Ishikawa (cell line): ENCODE measurements around the gene CACNA1C.

Source experiments
- CEBPB ChIP-seq: IDR thresholded peaks from 2 replicates; pipeline ENCODE4 v1.6.1; 2012
- CREB1 ChIP-seq: IDR thresholded peaks from 2 replicates; pipeline ENCODE4 v1.6.1; 2012; ENCODE audit warnings: low read depth
- EGR1 ChIP-seq: IDR thresholded peaks from 2 replicates; pipeline ENCODE4 v1.6.1; 2012
- EP300 ChIP-seq: IDR thresholded peaks from 2 replicates; pipeline ENCODE4 v1.6.1; 2012; ENCODE audit warnings: borderline replicate concordance
- FOXM1 ChIP-seq: IDR thresholded peaks from 2 replicates; pipeline ENCODE4 v1.6.1; 2012; ENCODE audit warnings: low read depth, borderline replicate concordance
- NFIC ChIP-seq: IDR thresholded peaks from 2 replicates; pipeline ENCODE4 v1.6.1; 2012
- RAD21 ChIP-seq: IDR thresholded peaks from 2 replicates; pipeline ENCODE4 v1.6.1; 2012; ENCODE audit warnings: low read depth
- TAF1 ChIP-seq: IDR thresholded peaks from 2 replicates; pipeline ENCODE4 v1.6.1; 2012; ENCODE audit warnings: low read depth, mild to moderate bottlenecking
- TCF12 ChIP-seq: IDR thresholded peaks from 2 replicates; pipeline ENCODE4 v1.6.1; 2012; ENCODE audit warnings: low read depth
- TEAD4 ChIP-seq: IDR thresholded peaks from 2 replicates; pipeline ENCODE4 v1.6.1; 2012
- YY1 ChIP-seq: IDR thresholded peaks from 2 replicates; pipeline ENCODE4 v1.6.1; 2012; ENCODE audit warnings: low read depth
- ZBTB7A ChIP-seq: IDR thresholded peaks from 2 replicates; pipeline ENCODE4 v1.6.1; 2012; ENCODE audit warnings: low read depth
- TF ChIP-seq, protein P1 (sequence below): IDR thresholded peaks from 2 replicates; pipeline ENCODE4 v1.6.1; 2012
- TF ChIP-seq, protein P2 (sequence below): IDR thresholded peaks from 2 replicates; pipeline ENCODE4 v1.6.1; 2012; ENCODE audit warnings: low read depth, mild to moderate bottlenecking
- TF ChIP-seq, protein P3 (sequence below): IDR thresholded peaks from 2 replicates; pipeline ENCODE4 v1.6.1; 2012

Gene CACNA1C

DNA sequence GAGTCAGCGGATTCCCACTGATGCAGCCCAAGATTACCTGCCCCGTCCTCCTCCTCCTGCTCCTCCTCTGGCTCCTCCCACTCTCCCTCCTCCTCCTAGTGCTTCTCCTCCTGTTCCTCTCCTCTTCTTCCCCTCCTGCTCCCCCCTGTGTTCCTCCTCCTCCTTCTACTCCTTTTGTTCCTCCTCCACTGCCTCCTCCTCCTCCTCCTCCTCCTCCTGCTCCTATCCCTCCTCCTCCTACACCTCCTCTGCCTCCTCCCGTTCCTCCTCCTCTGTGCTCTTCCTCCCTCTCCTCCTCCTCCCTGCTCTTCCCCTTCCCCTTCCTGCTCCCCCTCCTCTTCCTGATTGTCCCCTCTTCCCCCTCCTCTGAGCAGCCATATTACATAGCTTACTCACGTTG, 141.3 kb downstream of the CACNA1C start:
- TF ChIP-seq YY1: no peak
- no peak for TF ChIP-seq TCF12
- TF ChIP-seq FOXM1: no peak

DNA sequence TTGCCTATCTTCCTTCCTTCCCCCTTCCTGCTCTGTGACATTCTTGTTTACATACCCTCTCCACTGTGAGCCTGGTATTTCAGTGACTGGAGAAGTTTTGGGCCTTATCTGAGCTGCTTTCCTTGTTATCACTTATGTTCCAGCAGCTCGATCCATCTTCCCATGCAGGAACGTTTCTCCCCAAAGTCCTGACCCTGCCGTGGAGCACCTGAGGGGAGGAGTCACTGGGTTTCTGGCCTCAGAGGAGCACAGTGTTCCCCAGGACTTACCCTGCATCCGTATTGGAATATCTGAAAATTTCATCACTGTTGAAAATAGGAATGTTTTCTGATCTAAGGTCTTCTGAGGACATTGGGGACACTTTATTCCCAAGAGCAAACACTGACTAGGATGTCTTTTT, 141.8 kb downstream of the CACNA1C start:
- TF ChIP-seq, protein P1, sequence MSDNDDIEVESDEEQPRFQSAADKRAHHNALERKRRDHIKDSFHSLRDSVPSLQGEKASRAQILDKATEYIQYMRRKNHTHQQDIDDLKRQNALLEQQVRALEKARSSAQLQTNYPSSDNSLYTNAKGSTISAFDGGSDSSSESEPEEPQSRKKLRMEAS: no peak
- TF ChIP-seq TCF12: no peak
- no peak for TF ChIP-seq FOXM1
- no peak for TF ChIP-seq YY1
- TF ChIP-seq, protein P2, sequence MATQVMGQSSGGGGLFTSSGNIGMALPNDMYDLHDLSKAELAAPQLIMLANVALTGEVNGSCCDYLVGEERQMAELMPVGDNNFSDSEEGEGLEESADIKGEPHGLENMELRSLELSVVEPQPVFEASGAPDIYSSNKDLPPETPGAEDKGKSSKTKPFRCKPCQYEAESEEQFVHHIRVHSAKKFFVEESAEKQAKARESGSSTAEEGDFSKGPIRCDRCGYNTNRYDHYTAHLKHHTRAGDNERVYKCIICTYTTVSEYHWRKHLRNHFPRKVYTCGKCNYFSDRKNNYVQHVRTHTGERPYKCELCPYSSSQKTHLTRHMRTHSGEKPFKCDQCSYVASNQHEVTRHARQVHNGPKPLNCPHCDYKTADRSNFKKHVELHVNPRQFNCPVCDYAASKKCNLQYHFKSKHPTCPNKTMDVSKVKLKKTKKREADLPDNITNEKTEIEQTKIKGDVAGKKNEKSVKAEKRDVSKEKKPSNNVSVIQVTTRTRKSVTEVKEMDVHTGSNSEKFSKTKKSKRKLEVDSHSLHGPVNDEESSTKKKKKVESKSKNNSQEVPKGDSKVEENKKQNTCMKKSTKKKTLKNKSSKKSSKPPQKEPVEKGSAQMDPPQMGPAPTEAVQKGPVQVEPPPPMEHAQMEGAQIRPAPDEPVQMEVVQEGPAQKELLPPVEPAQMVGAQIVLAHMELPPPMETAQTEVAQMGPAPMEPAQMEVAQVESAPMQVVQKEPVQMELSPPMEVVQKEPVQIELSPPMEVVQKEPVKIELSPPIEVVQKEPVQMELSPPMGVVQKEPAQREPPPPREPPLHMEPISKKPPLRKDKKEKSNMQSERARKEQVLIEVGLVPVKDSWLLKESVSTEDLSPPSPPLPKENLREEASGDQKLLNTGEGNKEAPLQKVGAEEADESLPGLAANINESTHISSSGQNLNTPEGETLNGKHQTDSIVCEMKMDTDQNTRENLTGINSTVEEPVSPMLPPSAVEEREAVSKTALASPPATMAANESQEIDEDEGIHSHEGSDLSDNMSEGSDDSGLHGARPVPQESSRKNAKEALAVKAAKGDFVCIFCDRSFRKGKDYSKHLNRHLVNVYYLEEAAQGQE: no peak
- no peak for TF ChIP-seq RAD21
- TF ChIP-seq CREB1: no peak
- no peak for TF ChIP-seq EGR1
- TF ChIP-seq NFIC: no peak
- no peak for TF ChIP-seq TEAD4
- no peak for TF ChIP-seq CEBPB
- no peak for TF ChIP-seq EP300

DNA sequence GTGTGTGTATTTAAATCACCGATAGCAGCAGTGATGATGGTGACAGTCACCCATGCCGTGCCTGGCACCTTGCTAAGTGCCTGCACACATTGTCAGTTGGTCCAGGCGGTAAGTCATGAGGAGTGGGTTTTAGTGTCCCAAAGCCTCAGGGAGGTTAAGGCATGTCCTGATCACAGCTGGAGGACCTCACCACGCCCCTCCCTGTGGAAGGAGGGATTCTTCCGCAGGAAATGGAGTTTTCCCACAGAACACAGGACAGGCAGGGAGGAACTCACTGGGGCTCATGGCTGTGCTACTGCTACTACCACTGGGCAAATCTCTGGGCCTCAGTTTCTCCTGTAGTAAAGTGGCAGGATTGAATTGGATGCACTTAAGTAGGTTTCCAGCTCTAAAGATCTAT, 142.3 kb downstream of the CACNA1C start:
- TF ChIP-seq NFIC: no peak
- no peak for TF ChIP-seq RAD21
- TF ChIP-seq FOXM1: no peak
- TF ChIP-seq TEAD4: no peak
- TF ChIP-seq, protein P2: no peak
- TF ChIP-seq, protein P1: no peak
- TF ChIP-seq ZBTB7A: no peak
- TF ChIP-seq CEBPB: no peak
- no peak for TF ChIP-seq YY1
- TF ChIP-seq TCF12: no peak
- TF ChIP-seq CREB1: no peak

DNA sequence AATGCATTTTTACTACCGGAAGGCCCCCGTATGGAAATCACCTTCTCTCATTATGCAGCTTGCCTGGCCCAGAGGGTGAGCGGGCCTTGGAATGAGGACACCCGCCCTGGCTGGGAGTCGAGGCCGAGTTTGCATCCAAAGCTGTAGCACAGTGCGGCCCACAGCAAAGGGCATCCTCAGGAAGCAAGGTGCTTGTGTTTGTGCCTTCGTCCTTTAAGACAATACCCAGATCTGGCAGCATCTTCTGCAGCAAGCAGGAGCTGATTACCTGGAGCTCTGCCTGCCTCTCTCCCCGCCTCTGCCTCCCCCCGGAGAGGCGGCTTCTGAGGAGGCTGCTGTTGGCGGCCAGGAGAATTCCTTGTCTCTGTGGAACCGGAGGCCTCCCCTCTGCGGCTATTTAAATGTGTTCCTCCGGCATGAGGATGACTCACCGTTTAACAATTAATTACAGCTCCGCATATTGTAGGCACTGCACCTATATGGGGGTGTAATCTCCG, 145.3 kb downstream of the CACNA1C start:
- TF ChIP-seq NFIC (no peak), TEAD4 (0 out of 2 replicates have a peak, but pooled peaks have one; percentile 13)

DNA sequence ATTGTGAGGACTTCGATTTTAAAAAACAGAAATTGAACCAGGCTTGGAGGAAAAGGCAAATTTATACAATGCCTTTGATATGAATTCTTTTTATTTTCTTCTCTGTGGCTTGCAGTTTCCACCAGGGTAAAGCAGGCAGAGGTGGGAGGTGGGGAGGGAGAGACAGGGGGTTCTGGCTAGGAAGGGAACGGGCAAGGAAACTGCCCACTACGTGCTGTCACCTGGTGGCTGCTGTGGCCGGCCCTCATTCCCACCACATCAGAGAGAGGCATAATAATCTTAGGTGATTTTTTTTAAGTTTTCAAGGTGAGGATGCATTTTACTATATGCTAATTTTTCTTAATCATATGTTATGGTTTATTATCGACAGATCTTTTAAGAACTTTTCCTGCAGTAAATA, 145.8 kb downstream of the CACNA1C start:
- TF ChIP-seq, protein P1: no peak
- TF ChIP-seq, protein P2: no peak
- TF ChIP-seq, protein P3, sequence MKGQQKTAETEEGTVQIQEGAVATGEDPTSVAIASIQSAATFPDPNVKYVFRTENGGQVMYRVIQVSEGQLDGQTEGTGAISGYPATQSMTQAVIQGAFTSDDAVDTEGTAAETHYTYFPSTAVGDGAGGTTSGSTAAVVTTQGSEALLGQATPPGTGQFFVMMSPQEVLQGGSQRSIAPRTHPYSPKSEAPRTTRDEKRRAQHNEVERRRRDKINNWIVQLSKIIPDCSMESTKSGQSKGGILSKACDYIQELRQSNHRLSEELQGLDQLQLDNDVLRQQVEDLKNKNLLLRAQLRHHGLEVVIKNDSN: no peak
- TF ChIP-seq TAF1 (no peak), EP300 (no peak), YY1 (no peak)

DNA sequence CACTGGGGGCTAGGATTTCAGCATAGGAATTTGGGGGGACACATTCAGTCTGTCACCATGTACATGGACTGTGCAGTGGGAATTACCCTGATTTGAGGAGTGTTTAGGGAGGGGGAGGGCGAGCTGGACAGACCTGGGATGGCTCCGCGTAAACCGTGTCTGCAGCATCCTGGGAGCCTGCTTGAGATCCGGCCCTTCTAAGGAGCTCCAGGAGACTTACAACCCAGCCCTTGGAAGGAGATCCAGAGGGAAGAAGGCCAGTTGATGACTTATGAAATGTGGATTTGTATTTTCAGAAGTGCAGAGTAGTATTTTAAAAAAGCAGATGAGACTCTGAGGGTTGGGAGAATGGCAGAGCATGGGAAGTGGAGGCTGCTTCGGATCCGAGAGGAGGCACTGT, 153.2 kb downstream of the CACNA1C start:
- TF ChIP-seq TEAD4 (no peak), TAF1 (no peak), RAD21 (no peak), CEBPB (no peak), TCF12 (no peak), CREB1 (no peak)
- TF ChIP-seq, protein P1: no peak
